HG02973 (cell line): ENCODE measurements around the gene SFRP5.

Source experiments
- ATAC-seq: cut with Tn5 transposase; IDR thresholded peaks from one replicate; pipeline ENCODE4 v1.9.1; 2021; ENCODE audit warnings: moderate library complexity; ENCODE audit not compliant: unreplicated experiment

Gene SFRP5

GRCh38 chr10:97766996-97767924 is 4.5 kb downstream of the SFRP5 start:
- no peak for ATAC-seq

- ATAC-seq = no peak
Measured at GRCh38 chr10:97766106-97766810, 5.5 kb downstream of the SFRP5 start.

- ATAC-seq = no peak
Measured at GRCh38 chr10:97765201-97765600, 6.6 kb downstream of the SFRP5 start.

- no peak for ATAC-seq
Measured at GRCh38 chr10:97764519-97764931, 7.3 kb downstream of the SFRP5 start.

- ATAC-seq = no peak
Measured at GRCh38 chr10:97763947-97764346, 7.9 kb downstream of the SFRP5 start.

GRCh38 chr10:97763411-97763810 is 8.4 kb downstream of the SFRP5 start:
- no peak for ATAC-seq

GRCh38 chr10:97762816-97763215 is 9.0 kb downstream of the SFRP5 start:
- no peak for ATAC-seq

GRCh38 chr10:97762056-97762455 is 9.7 kb downstream of the SFRP5 start:
- no peak for ATAC-seq

- ATAC-seq = no peak
Measured at GRCh38 chr10:97761331-97761865, 10.4 kb downstream of the SFRP5 start.

- ATAC-seq = no peak
Measured at GRCh38 chr10:97760461-97761257, 11.1 kb downstream of the SFRP5 start.

GRCh38 chr10:97759946-97760345 is 11.9 kb downstream of the SFRP5 start:
- no peak for ATAC-seq

GRCh38 chr10:97759158-97759887 is 12.5 kb downstream of the SFRP5 start:
- ATAC-seq = no peak

- ATAC-seq = no peak
Measured at GRCh38 chr10:97757471-97757870, 14.3 kb downstream of the SFRP5 start.

- ATAC-seq = no peak
Measured at GRCh38 chr10:97755718-97756117, 16.1 kb downstream of the SFRP5 start.

GRCh38 chr10:97754726-97755125 is 17.1 kb downstream of the SFRP5 start:
- no peak for ATAC-seq

GRCh38 chr10:97752956-97753355 is 18.8 kb downstream of the SFRP5 start:
- no peak for ATAC-seq

- no peak for ATAC-seq
Measured at GRCh38 chr10:97748116-97748515, 23.7 kb downstream of the SFRP5 start.

GRCh38 chr10:97747573-97747972 is 24.2 kb downstream of the SFRP5 start:
- ATAC-seq = no peak

- no peak for ATAC-seq
Measured at GRCh38 chr10:97744405-97745035, 27.3 kb downstream of the SFRP5 start.
